Loucy (cell line): Measurements from ENCODE around the gene ZDHHC7.
"Not testable (repeated sequence)": the region's sequence is repeated elsewhere in the genome, so short reads cannot be mapped to it uniquely, and the experiment has no call there.

ENCODE experiments used
- EZH2phosphoT487 ChIP-seq: fragments of 200-600 bp; IDR thresholded peaks from 2 replicates; pipeline ENCODE4 v1.6.1; 2018; ENCODE audit warnings: antibody characterized with exemption, mild to moderate bottlenecking, moderate library complexity, borderline replicate concordance
- TF ChIP-seq, protein P1 (sequence below): fragments of 200-600 bp; sonication (generic); conservative IDR thresholded peaks from 2 replicates; pipeline ENCODE4 v1.5.1; 2014; ENCODE audit warnings: mild to moderate bottlenecking, antibody characterized with exemption, low read length

DNA sequence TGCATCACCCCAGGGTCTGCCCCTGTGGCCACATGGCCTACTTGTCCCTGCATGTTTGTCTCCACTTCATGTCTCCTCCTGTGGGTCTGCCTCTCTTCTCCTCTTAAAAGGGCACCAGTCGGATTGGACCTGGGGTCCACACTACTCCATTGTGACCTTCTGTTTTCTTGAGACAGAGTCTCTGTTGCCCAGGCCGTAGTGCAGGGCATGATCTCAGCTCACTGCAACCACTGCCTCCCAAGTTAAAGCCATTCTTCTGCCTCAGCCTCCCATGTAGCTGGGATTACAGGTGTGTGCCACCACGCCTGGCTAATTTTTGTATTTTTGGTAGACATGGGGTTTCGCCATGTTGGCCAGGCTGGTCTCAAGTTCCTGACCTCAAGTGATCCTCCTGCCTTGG is 20.9 kb upstream of the ZDHHC7 start:
- TF ChIP-seq, protein P1, sequence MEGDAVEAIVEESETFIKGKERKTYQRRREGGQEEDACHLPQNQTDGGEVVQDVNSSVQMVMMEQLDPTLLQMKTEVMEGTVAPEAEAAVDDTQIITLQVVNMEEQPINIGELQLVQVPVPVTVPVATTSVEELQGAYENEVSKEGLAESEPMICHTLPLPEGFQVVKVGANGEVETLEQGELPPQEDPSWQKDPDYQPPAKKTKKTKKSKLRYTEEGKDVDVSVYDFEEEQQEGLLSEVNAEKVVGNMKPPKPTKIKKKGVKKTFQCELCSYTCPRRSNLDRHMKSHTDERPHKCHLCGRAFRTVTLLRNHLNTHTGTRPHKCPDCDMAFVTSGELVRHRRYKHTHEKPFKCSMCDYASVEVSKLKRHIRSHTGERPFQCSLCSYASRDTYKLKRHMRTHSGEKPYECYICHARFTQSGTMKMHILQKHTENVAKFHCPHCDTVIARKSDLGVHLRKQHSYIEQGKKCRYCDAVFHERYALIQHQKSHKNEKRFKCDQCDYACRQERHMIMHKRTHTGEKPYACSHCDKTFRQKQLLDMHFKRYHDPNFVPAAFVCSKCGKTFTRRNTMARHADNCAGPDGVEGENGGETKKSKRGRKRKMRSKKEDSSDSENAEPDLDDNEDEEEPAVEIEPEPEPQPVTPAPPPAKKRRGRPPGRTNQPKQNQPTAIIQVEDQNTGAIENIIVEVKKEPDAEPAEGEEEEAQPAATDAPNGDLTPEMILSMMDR, result not testable (repeated sequence)
- not testable (repeated sequence) for TF ChIP-seq EZH2phosphoT487
